KOPT-K1 (cell line): ENCODE results near the gene ARF5.

Source experiments
- H3K27ac ChIP-seq: fragments of 200-600 bp; sonication (generic); 2 replicates; pipeline ENCODE4 v1.5.1; 2016; ENCODE audit warnings: antibody characterized with exemption, mild to moderate bottlenecking, low read depth, low read length; ENCODE audit not compliant: poor library complexity, severe bottlenecking
- H3K36me3 ChIP-seq: fragments of 200-600 bp; sonication (generic); 2 replicates; pipeline ENCODE4 v1.5.1; 2017; ENCODE audit warnings: antibody characterized with exemption, mild to moderate bottlenecking, low read length, moderate library complexity; ENCODE audit not compliant: insufficient read depth
- H3K9me3 ChIP-seq: fragments of 200-600 bp; sonication (generic); 2 replicates; pipeline ENCODE4 v1.5.1; 2017; ENCODE audit warnings: antibody characterized with exemption, low read length, mild to moderate bottlenecking; ENCODE audit not compliant: insufficient read depth, poor library complexity, severe bottlenecking

ARF5 gene

DNA sequence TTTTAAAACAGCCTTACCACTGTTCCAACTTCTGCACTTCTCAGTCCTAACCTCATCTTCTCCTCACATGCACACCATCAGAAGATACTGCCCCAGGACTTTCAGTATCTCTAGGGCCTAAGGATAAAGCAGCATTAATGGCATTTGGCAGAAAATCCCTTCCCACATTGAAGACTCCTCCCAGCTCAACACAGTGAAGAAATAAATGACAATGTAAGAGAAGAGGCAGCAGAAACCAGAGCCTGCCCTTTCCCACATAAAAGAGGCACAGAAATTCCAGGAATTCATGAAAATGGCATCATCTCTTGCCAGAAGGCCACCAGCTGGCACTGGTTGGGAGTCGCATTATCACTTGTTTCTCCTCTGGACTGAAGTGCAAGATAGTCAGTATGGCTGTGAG is 6.5 kb upstream of the ARF5 start:
- Histone ChIP-seq H3K36me3 (peaks cover 58% of the 10 kb centered on the region), H3K27ac (no peak overlapping the region), H3K9me3 (no peaks in the 10 kb centered on the region)

GRCh38 chr7:127582361-127582760 is 5.8 kb upstream of the ARF5 start:
- H3K27ac ChIP-seq: no peak overlapping the region
- no peaks in the 10 kb centered on the region for H3K9me3 ChIP-seq
- H3K36me3 ChIP-seq: peaks cover 58% of the 10 kb centered on the region

- peaks cover 44% of the 10 kb centered on the region for H3K36me3 ChIP-seq
- H3K9me3 ChIP-seq: no peaks in the 10 kb centered on the region
- peak overlapping the region; percentile 68 for H3K27ac ChIP-seq
These were observed 3.6 kb upstream of the ARF5 start for GRCh38 chr7:127584648-127585043.

GRCh38 chr7:127585044-127585953 is 2.9 kb upstream of the ARF5 start, which contains the start of gene GCC1:
Gene GCC1, minus strand, starts transcription at chr7:127585596. Its CDS starts 414 bp downstream, at chr7:127585182.
- Histone ChIP-seq H3K27ac (peak within 1 kb of the TSS; percentile 68), H3K36me3 (peaks cover 44% of the 10 kb centered on the region), H3K9me3 (no peaks in the 10 kb centered on the region)

GRCh38 chr7:127586346-127586745 is 1.9 kb upstream of the ARF5 start:
- Histone ChIP-seq H3K27ac (no peak overlapping the region), H3K36me3 (peaks cover 44% of the 10 kb centered on the region), H3K9me3 (no peaks in the 10 kb centered on the region)

DNA sequence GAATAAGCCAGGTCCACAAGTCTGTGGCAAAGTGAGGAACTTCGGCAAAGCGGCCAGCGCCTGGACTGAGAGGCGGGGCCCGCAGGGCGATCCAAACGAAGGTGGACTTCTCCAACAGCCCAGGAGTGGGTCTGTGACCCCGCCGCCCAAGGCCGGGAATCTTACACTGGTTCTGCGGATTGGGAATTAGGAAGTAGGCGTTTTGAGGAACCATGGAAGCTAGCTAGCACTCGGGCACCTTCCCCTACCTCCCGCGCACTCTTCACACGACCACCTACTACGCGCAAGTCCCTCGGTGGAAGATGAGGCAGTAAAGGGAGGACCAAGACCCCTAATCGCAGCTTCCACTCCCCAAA is 570 bp upstream of the ARF5 start:
- no peak overlapping the region for H3K27ac ChIP-seq
- no peaks in the 10 kb centered on the region for H3K9me3 ChIP-seq
- peaks cover 37% of the 10 kb centered on the region for H3K36me3 ChIP-seq

DNA sequence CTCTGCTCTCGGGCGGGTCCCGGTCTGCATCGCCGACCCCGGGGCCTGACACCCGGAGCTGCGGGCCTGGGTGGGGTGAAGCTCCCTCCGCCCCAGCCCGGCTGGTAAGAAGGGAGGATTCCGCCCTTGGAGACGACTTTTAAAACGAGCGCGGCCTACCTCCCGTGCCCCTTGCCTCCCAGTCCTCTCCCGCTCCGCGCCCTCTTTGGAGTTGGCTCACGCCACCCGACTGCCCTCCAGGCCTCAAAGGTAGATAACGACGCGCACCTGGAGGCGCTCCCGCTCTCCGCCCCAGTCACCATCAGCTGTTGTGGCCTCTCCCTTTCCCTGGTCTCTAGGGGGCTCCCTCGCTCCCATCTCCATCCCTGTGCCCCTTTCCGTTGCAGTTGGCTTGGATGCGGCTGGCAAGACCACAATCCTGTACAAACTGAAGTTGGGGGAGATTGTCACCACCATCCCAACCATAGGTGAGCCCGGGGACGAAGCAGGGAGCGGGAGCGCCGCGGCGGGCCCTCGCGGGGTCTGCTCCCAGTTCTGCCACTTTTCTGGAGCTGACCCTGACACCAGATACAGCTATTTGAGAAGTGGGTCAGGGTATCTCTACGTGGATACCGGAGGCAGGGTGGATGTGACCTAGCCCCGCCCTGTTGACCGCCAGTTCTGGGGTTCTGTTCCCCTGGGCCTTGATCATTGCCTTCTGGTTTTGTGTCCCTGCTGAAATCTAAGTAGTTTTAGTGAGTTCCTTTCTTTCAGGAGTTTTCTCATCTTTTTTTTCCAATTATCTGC is 679 bp downstream of the ARF5 start:
- no peaks in the 10 kb centered on the region for H3K9me3 ChIP-seq
- H3K36me3 ChIP-seq: peaks cover 25% of the 10 kb centered on the region
- peak overlapping the region; percentile 65 for H3K27ac ChIP-seq

GRCh38 chr7:127589896-127590295 is 1.7 kb downstream of the ARF5 start:
- no peak overlapping the region for H3K27ac ChIP-seq
- H3K36me3 ChIP-seq: peaks cover 24% of the 10 kb centered on the region
- H3K9me3 ChIP-seq: no peaks in the 10 kb centered on the region

DNA sequence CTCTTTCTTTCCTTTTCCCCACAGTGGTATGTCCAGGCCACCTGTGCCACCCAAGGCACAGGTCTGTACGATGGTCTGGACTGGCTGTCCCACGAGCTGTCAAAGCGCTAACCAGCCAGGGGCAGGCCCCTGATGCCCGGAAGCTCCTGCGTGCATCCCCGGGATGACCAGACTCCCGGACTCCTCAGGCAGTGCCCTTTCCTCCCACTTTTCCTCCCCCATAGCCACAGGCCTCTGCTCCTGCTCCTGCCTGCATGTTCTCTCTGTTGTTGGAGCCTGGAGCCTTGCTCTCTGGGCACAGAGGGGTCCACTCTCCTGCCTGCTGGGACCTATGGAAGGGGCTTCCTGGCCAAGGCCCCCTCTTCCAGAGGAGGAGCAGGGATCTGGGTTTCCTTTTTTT is 3.0 kb downstream of the ARF5 start:
- Histone ChIP-seq H3K9me3 (no peaks in the 10 kb centered on the region), H3K27ac (no peak overlapping the region), H3K36me3 (peaks cover 24% of the 10 kb centered on the region)

GRCh38 chr7:127591591-127591990 is 3.4 kb downstream of the ARF5 start:
- no peak overlapping the region for H3K27ac ChIP-seq

DNA sequence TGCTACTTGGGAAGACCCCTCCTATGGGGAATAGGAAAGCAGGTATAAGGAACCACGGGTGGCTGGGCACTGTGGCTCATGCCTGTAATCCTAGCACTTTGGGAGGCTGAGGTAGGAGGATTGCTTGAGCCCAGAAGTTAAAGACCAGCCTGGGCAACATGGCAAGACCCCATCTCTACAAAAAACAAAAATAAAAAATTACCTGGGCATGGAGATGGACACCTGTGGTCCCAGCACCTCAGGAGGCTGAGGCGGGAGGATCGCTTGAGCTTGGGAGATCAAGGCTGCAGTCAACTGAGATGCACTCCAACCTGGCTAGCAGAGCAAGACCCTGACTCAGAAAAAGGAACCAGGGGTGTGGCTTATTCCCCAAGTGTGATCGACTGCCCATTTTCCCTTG is 4.3 kb downstream of the ARF5 start:
- Histone ChIP-seq H3K9me3 (no peaks in the 10 kb centered on the region), H3K27ac (no peak overlapping the region), H3K36me3 (peaks cover 24% of the 10 kb centered on the region)

More at GRCh38 chr7:127591591-127591990, 3.4 kb downstream of the ARF5 start:
- Histone ChIP-seq H3K9me3 (no peaks in the 10 kb centered on the region), H3K36me3 (peaks cover 24% of the 10 kb centered on the region)

DNA sequence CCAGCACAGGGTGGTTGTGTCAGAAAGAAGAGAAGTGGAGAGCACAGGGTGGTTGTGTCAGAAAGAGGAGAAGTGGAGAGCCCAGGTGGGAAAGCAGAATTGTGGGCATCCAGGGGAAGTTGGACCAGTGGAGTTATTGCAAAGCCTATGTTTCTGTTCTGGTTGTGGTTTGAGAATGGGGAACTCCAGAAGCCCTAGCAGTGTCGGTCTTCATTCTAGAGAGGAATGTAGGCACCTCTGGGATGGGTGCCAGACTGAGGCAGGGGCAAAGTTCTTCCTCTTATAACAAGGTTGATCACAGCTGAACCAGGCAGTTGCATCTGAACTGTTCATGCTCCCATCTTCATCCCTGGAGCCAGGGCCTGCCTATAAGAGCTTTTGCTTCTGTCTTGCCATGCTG is 6.3 kb downstream of the ARF5 start:
- H3K27ac ChIP-seq: no peak overlapping the region
- no peaks in the 10 kb centered on the region for H3K9me3 ChIP-seq
- peaks cover 24% of the 10 kb centered on the region for H3K36me3 ChIP-seq

DNA sequence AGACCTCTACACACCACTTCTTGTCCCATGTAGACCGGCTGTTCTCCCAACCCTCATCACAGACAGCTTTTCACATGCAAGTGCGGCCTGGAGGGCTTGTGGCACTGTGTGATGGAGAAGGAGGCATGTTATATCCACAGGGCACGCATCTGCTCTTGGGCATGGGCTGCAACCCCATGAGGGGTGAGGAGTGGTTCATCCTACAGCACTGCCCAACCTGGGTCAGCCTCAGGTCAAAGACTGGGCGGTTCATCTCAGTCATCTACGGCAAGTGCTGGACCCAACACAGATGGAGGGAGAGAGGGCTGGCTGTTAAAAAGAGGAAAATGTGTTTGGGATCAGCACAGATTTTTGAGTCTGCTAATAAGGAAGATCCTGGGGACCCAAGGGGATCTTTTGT is 7.5 kb downstream of the ARF5 start:
- Histone ChIP-seq H3K9me3 (no peaks in the 10 kb centered on the region), H3K27ac (no peak overlapping the region), H3K36me3 (peaks cover 12% of the 10 kb centered on the region)

- Histone ChIP-seq H3K27ac (no peak overlapping the region), H3K9me3 (no peaks in the 10 kb centered on the region), H3K36me3 (no peaks in the 10 kb centered on the region)
These were observed 10.1 kb downstream of the ARF5 start for GRCh38 chr7:127598318-127598717.

GRCh38 chr7:127600885-127601284 is 12.7 kb downstream of the ARF5 start:
- no peak overlapping the region for H3K27ac ChIP-seq
- H3K9me3 ChIP-seq: no peaks in the 10 kb centered on the region
- H3K36me3 ChIP-seq: no peaks in the 10 kb centered on the region
